HEK293 (cell line): ENCODE data around the gene HLA-C.

Experiments used
- CTCF ChIA-PET: fragments of 350-600 bp; formaldehyde crosslinking; extraction: SDS; loops from one replicate; lab custom pipeline; 2021; ENCODE audit warnings: antibody characterized with exemption; lab: Yijun Ruan, JAX
- POLR2A ChIA-PET: fragments of 300-600 bp; formaldehyde crosslinking; extraction: SDS; loops from one replicate; lab custom pipeline; 2020; ENCODE audit warnings: antibody characterized with exemption, inconsistent platforms; lab: Yijun Ruan, JAX
- H3K27ac ChIP-seq: fragments of 200-500 bp; sonication (Bioruptor generic); 2 replicates; pipeline ENCODE4 v1.5.1; 2014; ENCODE audit warnings: low read depth, low read length, control low read depth, inconsistent platforms; ENCODE audit errors: extremely low read depth
- H3K36me3 ChIP-seq, 2 experiments: fragments of 200-500 bp in 1 of 2; sonication (Bioruptor generic) in 1 of 2; 1 replicate in 1 of 2; 2 replicates in 1 of 2; pipeline ENCODE4 v1.5.1; 2014 to 2017; ENCODE audit warnings: inconsistent platforms in 2 of 2, low read length in 2 of 2; ENCODE audit not compliant: control insufficient read depth in 2 of 2, insufficient read depth in 1 of 2
- H3K4me1 ChIP-seq: fragments of 200-500 bp; sonication (Bioruptor generic); 2 replicates; pipeline ENCODE4 v1.5.1; 2014; ENCODE audit warnings: mild to moderate bottlenecking, low read length, inconsistent platforms; ENCODE audit not compliant: control insufficient read depth, insufficient read depth
- H3K4me3 ChIP-seq: 2 replicates; pipeline ENCODE4 v1.5.1; 2011; ENCODE audit warnings: low read depth, mild to moderate bottlenecking, control low read depth, low read length, moderate library complexity
- H3K9me3 ChIP-seq: fragments of 200-500 bp; sonication (Bioruptor generic); 2 replicates; pipeline ENCODE4 v1.5.1; 2014; ENCODE audit warnings: low read depth, low read length, inconsistent platforms; ENCODE audit not compliant: control insufficient read depth, insufficient read depth
- AEBP2 ChIP-seq: fragments of 450-650 bp; formaldehyde crosslinking; IDR thresholded peaks from 2 replicates; pipeline ENCODE4 v1.5.1; 2016; ENCODE audit warnings: missing biosample characterization, missing genetic modification characterization, borderline replicate concordance
- HOXA7 ChIP-seq: sonication (generic); formaldehyde crosslinking; IDR thresholded peaks from 2 replicates; pipeline ENCODE4 v1.8.1; 2022; ENCODE audit warnings: missing genetic modification reagents, borderline replicate concordance
- RBAK ChIP-seq: fragments of 450-650 bp; formaldehyde crosslinking; IDR thresholded peaks from 2 replicates; pipeline ENCODE4 v1.5.1; 2016; ENCODE audit warnings: missing biosample characterization, missing genetic modification characterization
- REPIN1 ChIP-seq: fragments of 450-650 bp; formaldehyde crosslinking; IDR thresholded peaks from 2 replicates; pipeline ENCODE4 v1.5.1; 2017; ENCODE audit warnings: missing biosample characterization, missing genetic modification characterization, low read depth
- SETDB1 ChIP-seq: IDR thresholded peaks from one replicate; pipeline ENCODE4 v1.6.1; 2017; ENCODE audit warnings: mild to moderate bottlenecking, low read length, moderate library complexity, mixed read lengths; ENCODE audit not compliant: insufficient read length
- ZBTB1 ChIP-seq: fragments of 450-650 bp; formaldehyde crosslinking; IDR thresholded peaks from 2 replicates; pipeline ENCODE4 v1.5.1; 2016; ENCODE audit warnings: missing biosample characterization, missing genetic modification characterization
- ZBTB17 ChIP-seq: fragments of 450-650 bp; formaldehyde crosslinking; IDR thresholded peaks from 2 replicates; pipeline ENCODE4 v1.5.1; 2016; ENCODE audit warnings: missing biosample characterization, missing genetic modification characterization
- ZBTB26 ChIP-seq: fragments of 450-650 bp; formaldehyde crosslinking; optimal IDR thresholded peaks from 2 replicates; pipeline ENCODE3; 2016; ENCODE audit warnings: missing biosample characterization, mild to moderate bottlenecking, missing genetic modification characterization
- ZFP41 ChIP-seq: fragments of 450-650 bp; formaldehyde crosslinking; IDR thresholded peaks from 2 replicates; pipeline ENCODE4 v1.5.1; 2016; ENCODE audit warnings: missing biosample characterization, missing genetic modification characterization, borderline replicate concordance
- ZNF114 ChIP-seq: fragments of 450-650 bp; formaldehyde crosslinking; IDR thresholded peaks from 2 replicates; pipeline ENCODE4 v1.5.0; 2017; ENCODE audit warnings: missing biosample characterization, missing genetic modification characterization
- ZNF132 ChIP-seq: fragments of 450-650 bp; formaldehyde crosslinking; IDR thresholded peaks from 2 replicates; pipeline ENCODE4 v1.5.1; 2017; ENCODE audit warnings: missing biosample characterization, missing genetic modification characterization, borderline replicate concordance
- ZNF274 ChIP-seq, 2 experiments: fragments of 200-500 bp in 1 of 2; fragments of 450-650 bp in 1 of 2; sonication (Bioruptor generic) in 1 of 2; formaldehyde crosslinking in 1 of 2; IDR thresholded peaks; 2 replicates each; pipeline versions ENCODE4 v1.5.1 to v1.6.1; 2014 to 2016; ENCODE audit warnings: borderline replicate concordance in 1 of 2, inconsistent platforms in 1 of 2, low read length in 1 of 2, missing biosample characterization in 1 of 2, missing genetic modification characterization in 1 of 2
- ZNF302 ChIP-seq: fragments of 450-650 bp; formaldehyde crosslinking; IDR thresholded peaks from 2 replicates; pipeline ENCODE4 v1.5.1; 2016; ENCODE audit warnings: missing biosample characterization, missing genetic modification characterization, low read depth
- ZNF354C ChIP-seq: fragments of 450-650 bp; formaldehyde crosslinking; IDR thresholded peaks from 2 replicates; pipeline ENCODE4 v1.5.1; 2016; ENCODE audit warnings: missing biosample characterization, missing genetic modification characterization, low read depth, borderline replicate concordance
- ZNF391 ChIP-seq: fragments of 450-650 bp; formaldehyde crosslinking; IDR thresholded peaks from 2 replicates; pipeline ENCODE4 v1.5.1; 2016; ENCODE audit warnings: low read depth, missing biosample characterization, missing genetic modification characterization, borderline replicate concordance
- ZNF394 ChIP-seq: fragments of 450-650 bp; formaldehyde crosslinking; IDR thresholded peaks from 2 replicates; pipeline ENCODE4 v1.5.1; 2016; ENCODE audit warnings: missing biosample characterization, missing genetic modification characterization, mild to moderate bottlenecking, moderate library complexity, borderline replicate concordance
- ZNF48 ChIP-seq: fragments of 450-650 bp; formaldehyde crosslinking; IDR thresholded peaks from 2 replicates; pipeline ENCODE4 v1.5.1; 2016; ENCODE audit warnings: missing biosample characterization, missing genetic modification characterization
- ZNF558 ChIP-seq: fragments of 450-650 bp; formaldehyde crosslinking; IDR thresholded peaks from 2 replicates; pipeline ENCODE4 v1.5.1; 2016; ENCODE audit warnings: missing biosample characterization, missing genetic modification characterization
- ZNF707 ChIP-seq: fragments of 450-650 bp; formaldehyde crosslinking; IDR thresholded peaks from 2 replicates; pipeline ENCODE4 v1.5.1; 2016; ENCODE audit warnings: missing biosample characterization, missing genetic modification characterization
- ZSCAN16 ChIP-seq: fragments of 450-650 bp; formaldehyde crosslinking; IDR thresholded peaks from 2 replicates; pipeline ENCODE4 v1.5.1; 2016; ENCODE audit warnings: missing biosample characterization, missing genetic modification characterization
- TF ChIP-seq, protein P1 (sequence below): fragments of 450-650 bp; IDR thresholded peaks from 2 replicates; pipeline ENCODE4 v1.5.1; 2018; ENCODE audit warnings: missing biosample characterization, mild to moderate bottlenecking, missing genetic modification characterization
- TF ChIP-seq, protein P2 (sequence below): fragments of 450-650 bp; IDR thresholded peaks from 2 replicates; pipeline ENCODE4 v1.5.1; 2018; ENCODE audit warnings: missing biosample characterization, missing genetic modification characterization

HLA-C gene

DNA sequence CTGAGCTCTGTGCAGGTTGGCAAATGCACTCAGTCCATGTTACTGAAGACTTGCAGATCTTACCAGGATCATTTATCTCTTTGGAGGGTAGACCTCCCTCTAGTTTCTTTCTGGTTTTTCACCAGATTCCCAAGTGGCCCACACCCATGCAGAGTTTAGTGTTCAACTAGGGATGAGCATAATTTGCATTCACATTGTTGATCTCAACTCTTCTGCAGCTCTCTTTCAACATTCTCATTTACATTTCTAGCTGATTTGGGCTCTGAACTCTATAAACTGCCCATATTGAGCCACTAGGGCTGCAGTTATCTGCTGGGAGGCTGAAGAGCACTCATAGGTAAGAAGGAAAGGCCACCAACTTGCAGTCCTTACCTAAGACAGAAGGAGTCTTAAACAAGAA lies 17.9 kb upstream of the HLA-C start (continued):
- TF ChIP-seq AEBP2 (tag by site-specific recombination): no peak

GRCh38 chr6:31287619-31288018 lies 15.7 kb upstream of the HLA-C start:
- ChIA-PET POLR2A (no interaction called here), CTCF (no interaction called here)
- H3K4me3 ChIP-seq: no peak overlapping the region
- no peaks in the 10 kb centered on the region for H3K9me3 ChIP-seq
- H3K27ac ChIP-seq: no peak overlapping the region
- H3K36me3 ChIP-seq: no peaks in the 10 kb centered on the region
- H3K4me1 ChIP-seq: no peaks in the 10 kb centered on the region
- TF ChIP-seq ZBTB1 (tag by site-specific recombination): no peak
- no peak for TF ChIP-seq ZNF302
- TF ChIP-seq ZNF707 (tag by site-specific recombination): no peak
- TF ChIP-seq, protein P1, sequence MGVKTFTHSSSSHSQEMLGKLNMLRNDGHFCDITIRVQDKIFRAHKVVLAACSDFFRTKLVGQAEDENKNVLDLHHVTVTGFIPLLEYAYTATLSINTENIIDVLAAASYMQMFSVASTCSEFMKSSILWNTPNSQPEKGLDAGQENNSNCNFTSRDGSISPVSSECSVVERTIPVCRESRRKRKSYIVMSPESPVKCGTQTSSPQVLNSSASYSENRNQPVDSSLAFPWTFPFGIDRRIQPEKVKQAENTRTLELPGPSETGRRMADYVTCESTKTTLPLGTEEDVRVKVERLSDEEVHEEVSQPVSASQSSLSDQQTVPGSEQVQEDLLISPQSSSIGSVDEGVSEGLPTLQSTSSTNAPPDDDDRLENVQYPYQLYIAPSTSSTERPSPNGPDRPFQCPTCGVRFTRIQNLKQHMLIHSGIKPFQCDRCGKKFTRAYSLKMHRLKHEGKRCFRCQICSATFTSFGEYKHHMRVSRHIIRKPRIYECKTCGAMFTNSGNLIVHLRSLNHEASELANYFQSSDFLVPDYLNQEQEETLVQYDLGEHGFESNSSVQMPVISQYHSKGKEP: no peak
- no peak for TF ChIP-seq ZNF391
- no peak for TF ChIP-seq ZNF394 (tag by site-specific recombination)
- no peak for TF ChIP-seq REPIN1
- TF ChIP-seq ZNF274 (IDR thresholded peaks at IDR 0.05; ENCODE audit: low read length): no peak
- TF ChIP-seq ZNF274 (tag by site-specific recombination; IDR thresholded peaks at IDR 0.05; ENCODE audit: borderline replicate concordance): no peak
- TF ChIP-seq ZNF48 (tag by site-specific recombination): no peak
- TF ChIP-seq ZNF132 (tag by site-specific recombination): no peak

DNA sequence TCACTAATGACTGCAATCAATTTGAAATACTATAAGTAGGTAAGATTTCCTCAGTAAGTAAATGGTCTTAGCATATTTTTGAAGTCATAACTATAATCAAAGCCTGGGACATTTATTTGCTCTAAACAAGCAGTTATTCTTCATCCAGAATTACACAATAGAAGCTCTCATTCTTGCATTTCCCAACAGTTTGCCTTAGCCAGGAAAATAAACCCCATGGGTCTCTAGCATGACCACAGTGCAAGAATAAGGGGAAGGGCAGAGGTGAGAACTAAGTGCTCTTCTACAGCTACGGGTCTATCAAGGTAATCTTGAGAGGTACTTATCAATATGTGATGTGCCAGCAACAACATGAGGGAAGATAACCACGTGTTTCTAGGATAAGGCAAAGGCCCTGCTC lies 14.1 kb upstream of the HLA-C start:
- Histone ChIP-seq H3K9me3 (no peaks in the 10 kb centered on the region), H3K27ac (no peak overlapping the region), H3K4me3 (no peak overlapping the region), H3K36me3 (no peaks in the 10 kb centered on the region), H3K4me1 (no peaks in the 10 kb centered on the region)
- CTCF ChIA-PET: interaction anchor here (0.7 to 1.1 kb wide), 3 partner anchors 41 to 89 kb away, joined by 3 to 5 read pairs (median 3); no protein-coding TSS in a partner anchor
- POLR2A ChIA-PET: no interaction called here
- TF ChIP-seq ZNF132 (tag by site-specific recombination) (no peak), HOXA7 (CRISPR knock-in tag) (no peak), ZBTB17 (tag by site-specific recombination) (no peak), ZNF354C (no peak), SETDB1 (no peak), ZNF114 (tag by site-specific recombination) (no peak), ZSCAN16 (tag by site-specific recombination) (no peak), RBAK (tag by site-specific recombination) (no peak), ZNF558 (tag by site-specific recombination) (no peak), ZFP41 (tag by site-specific recombination) (no peak), ZBTB26 (tag by site-specific recombination) (no peak)
- TF ChIP-seq, protein P2, sequence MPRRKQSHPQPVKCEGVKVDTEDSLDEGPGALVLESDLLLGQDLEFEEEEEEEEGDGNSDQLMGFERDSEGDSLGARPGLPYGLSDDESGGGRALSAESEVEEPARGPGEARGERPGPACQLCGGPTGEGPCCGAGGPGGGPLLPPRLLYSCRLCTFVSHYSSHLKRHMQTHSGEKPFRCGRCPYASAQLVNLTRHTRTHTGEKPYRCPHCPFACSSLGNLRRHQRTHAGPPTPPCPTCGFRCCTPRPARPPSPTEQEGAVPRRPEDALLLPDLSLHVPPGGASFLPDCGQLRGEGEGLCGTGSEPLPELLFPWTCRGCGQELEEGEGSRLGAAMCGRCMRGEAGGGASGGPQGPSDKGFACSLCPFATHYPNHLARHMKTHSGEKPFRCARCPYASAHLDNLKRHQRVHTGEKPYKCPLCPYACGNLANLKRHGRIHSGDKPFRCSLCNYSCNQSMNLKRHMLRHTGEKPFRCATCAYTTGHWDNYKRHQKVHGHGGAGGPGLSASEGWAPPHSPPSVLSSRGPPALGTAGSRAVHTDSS: no peak
